Fibroblast of skin of right biceps (primary cell): ENCODE data around the gene VSNL1.

ENCODE experiments used
- DNase-seq: peaks from one replicate; pipeline ENCODE4 v3.0.0-alpha.2; 2013

VSNL1 gene

DNA sequence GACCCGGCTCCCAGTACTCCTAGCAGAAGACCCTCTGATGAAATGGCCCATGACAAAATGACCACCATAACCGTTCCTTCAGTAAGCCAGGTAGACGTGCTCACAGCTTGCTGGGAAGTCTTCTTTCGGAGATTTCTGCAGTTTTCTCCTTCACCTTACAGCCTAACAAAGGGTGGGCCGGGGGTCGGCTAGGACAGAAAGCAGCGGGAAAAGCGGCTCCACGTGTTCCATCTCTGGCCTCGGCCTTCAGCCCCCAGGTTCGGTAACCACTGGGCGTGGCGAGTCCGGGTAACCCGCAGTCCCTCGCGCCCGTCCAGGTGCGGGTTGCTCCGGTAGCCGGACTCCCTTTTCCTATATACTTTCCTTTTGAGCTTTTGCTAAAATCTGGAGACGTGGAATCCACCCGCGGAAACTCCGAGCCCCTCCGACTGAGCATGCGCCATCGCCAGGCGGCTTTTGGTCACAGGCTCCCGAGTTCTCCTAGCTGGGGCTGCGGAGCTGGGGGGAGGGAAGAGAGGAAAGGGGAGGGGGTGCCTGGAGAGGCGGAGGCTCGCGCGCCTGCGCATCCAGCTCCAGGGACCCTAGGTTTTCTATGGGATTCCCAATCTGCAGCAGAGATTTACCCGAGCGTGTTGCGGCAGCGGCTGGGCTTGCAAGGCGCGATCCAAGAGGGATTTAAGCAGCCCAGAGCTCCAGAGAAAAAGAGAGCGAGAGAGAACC lies at the start of gene VSNL1:
Gene VSNL1 (plus strand): TSS at position 604 of the 720 bp plus-strand sequence. CDS start 51,379 bp downstream, outside the sequence.
- peak; percentile 95 for DNase-seq

DNA sequence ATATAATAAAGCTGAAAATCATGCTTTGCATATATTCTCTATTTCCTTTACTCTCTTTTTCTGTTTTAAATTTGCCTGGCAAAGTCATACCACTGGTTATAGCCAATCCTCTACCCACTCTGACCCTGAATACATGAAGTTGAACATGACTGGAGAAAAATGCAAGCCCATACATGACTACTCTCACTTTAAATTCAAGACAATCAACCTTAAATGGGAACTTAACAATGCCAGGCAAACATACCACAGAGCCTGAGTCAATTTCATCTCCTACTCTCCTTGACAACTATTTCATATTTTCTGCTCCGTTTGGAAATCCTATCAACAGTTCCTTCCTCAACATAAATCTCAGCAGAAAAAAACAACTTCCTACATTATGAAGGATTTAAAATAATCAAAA lies 44.9 kb upstream of the VSNL1 start:
- no peak for DNase-seq

DNA sequence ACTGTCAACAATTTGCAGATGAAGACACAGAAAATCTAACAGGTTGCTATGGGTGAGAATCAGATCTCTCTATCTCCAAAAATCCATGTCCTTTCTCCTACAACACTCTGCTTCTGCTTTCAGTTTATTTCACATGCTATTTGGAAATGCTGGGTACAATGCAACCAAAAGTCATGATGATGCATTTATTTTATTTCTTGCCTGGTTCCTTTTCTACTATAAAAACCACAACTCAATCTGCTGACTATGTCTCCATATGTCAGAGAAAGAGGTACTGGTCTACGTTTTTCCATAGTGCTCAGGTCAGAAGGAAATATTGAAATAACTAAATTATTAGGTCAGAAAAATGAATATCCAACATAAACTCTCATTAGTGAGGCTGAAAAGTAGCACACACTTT lies 42.8 kb upstream of the VSNL1 start:
- DNase-seq = no peak

DNA sequence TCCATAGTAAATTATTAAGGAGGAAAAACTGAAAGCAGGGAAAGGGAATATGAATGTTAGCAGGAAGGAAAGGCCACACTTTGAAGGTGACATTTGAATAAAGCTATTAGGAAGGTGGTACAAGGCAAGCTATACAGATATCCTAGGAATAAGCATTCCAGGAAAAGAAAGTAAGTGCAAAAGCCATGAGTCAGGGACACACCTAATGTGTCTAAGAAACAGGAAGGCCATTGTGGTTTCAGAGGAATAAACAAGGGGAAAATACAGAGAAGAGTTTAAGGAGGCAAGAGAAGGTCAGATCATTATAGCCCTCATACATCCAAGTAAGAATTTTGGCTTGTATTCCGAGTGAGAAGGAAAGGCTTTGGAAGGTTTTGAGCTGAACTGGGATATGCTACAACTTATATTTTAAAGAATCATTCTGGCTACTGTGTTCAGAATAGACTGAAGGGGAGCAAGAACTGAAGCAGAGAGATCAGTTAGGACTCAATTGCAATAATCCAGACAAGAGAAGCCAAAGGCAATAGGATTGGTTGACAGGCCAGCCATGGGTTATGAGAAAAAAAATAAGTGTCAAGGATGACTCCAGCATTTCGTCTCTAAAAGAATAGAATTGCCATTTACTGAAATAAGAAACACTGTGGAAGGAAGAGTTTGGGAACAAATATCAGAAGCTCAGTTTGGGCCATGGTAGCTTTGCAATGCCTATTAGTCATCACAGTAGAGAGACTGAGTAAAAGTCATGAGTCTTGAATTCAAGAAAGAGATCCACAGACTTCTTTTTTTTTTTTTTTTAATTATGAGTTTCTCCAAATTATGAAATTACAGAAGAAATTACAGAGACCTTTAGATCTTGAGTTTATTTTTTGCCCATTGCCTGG lies 33.5 kb upstream of the VSNL1 start:
- DNase-seq = peak; percentile 3

DNA sequence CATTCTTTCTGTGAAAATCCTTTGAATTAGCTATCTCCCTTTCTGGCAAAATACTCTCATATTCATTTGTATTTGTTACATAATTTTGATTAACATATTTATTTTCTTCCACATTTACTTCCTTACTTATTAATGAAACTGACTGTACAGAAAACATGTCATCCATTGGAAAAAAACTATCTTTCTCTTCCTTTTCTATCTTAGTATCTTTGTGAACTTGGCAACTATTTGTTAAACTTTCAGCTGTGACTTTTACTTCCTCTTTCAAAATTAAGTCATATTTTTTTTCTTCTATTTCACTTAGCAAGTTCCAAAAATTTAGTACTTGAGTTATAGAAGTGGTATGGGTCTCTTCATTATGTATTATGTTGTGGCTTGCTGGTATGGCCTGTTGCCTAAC lies 24.8 kb upstream of the VSNL1 start:
- peak; percentile 10 for DNase-seq

DNA sequence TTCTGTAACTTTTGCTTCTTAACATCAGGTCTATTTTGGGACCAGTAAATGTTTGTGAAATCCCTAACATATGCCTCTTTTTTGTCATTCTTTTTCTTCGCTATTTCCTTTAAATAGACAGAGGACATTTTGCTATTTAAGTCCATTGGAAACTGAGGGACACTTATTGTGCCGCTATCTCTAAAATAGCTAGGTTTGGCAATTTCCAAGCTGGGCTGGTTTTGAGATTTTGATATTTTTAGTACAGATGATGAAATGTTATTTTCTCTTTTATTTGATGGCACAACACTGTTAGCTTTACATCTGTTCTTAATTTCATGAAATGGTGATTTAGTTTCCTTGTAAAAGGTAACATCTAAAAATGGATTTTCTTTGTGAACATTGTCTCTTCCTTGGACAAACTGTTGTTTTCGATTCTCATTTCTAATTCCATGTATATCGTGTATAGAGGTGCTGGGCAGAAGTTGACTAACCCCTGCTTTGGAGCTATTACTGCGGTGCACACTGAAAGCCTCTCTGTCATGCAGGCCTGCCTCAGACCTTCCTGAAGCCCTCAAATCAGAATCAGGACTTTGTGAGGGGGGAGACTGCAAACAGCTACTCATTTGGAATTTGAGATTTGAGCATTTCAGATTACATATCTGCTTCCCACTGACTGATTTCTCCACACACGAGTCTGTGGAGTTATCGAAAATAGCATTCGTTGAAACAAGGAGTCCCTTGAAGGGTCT lies 22.9 kb upstream of the VSNL1 start:
- peak; percentile 30 for DNase-seq

DNA sequence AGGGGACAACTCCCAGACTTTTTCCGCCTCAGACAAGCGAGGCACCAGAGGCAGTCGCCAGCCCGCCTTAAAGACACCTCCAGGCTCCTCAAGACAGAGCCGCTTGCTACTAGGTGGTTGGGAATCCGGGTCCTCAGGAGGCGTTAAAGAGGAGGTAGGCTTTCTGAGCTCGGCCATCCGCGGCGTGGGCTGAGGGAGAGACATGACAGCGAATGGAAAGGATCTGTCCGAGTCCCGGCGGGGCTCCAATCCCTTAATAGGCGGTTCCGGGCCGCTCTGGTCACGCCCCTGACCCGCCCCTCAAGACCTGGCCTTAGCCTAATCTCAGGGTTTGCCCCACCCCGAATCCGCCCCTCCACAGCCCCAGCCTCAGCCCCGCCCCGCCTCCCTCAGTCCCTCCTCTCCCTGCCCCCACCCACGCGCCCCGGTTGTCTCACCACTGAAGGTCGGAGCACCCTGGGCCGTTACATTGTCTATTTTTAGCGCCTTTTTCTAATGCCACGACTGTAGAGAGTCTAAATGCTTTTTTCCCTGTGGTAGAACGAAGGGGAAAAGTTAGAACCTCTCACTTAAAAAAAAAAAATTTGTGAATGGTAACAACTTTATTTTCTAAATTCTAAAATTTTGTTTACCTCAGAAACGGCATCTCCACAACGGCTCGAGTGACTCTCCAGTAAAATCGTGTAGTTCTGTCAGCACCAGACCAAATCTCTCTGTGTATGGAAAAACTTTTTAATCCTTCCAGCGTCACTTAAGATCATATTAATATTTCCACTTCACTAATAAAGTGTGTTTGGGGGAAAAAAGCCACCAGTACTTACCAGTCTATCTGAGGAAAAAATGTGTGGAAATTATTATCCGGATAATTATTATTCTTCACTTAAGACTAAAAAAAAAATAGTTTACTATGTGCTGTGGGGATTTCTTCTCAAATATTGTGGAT lies 22.0 kb upstream of the VSNL1 start, which contains the start of gene RAD51AP2:
Gene RAD51AP2 (minus strand): TSS at position 229 of the 943 bp plus-strand sequence. CDS start 25 bp downstream, at position 204.
- peak; percentile 90 for DNase-seq

DNA sequence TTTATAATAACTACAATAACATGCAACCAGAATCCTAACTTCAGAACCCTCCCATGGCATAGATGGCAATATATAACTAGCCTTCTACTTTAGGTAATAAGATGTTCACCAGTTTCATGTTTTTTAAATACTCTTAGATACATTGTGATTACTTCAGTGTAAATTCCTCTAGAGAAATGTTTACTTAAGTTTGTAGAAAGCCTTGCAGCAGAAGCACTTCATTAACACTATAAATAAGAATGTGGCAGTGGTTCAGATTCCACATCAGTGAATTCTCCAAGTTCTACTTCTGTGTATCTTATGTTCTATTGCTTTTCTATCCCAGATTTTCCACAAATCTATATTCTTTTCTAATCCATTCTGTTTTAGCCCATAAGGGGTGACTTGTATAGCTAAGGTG lies 21.0 kb upstream of the VSNL1 start:
- no peak for DNase-seq

DNA sequence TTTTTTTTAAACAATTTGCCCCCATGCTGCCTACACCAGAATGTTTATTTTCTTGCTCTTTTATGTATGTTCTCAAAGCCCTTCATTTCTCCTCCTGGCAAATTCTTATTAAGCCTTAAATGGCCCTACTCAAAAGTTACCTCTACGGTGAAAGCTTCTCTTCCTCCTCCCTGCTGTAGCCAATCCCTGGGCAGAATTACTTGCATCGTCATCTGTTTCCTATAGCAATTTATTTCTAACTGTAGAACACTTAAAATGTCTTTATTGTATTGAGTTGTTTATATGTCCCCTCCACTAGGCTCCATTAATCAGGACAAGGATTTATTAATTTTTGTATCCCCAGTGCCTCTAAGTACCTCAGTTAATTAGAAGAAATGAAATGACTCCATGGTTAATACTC lies 19.7 kb upstream of the VSNL1 start:
- no peak for DNase-seq

DNA sequence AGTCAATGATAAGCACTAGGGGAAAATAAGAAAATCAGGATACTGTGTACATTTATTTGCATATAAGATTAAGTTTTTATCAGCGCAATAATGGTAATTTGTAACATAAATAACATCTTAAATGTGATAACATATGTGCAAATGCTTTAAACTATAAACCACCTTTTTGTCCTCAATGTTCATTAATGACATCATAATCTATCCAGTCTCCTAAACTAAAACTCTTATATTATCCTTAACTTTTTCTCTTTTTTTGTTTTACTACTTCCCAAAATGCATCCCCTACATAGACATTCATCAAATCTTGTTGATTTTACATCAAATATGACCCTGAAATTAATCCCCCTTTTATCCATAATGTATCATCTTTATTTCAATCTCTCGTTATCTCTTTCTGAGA lies 18.9 kb upstream of the VSNL1 start:
- DNase-seq = no peak

DNA sequence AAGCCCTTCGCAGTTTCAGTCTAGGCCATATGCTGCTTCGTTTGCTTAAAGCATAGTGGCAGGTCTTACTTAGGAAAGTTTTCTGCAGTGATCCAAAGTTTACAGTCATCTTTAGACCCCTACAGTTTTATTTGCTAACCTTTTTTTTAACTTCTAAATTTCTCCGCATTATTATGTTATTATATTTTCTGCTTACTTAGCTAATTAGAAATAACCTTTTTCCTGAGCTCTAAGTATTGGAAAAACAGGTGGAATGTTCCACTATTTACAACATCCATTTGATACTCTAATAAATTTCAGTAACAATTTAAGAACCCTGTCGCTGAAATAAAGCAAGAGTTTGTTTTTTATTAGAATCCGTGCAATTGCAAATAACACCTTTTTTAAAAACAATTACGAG lies 18.2 kb upstream of the VSNL1 start:
- no peak for DNase-seq

DNA sequence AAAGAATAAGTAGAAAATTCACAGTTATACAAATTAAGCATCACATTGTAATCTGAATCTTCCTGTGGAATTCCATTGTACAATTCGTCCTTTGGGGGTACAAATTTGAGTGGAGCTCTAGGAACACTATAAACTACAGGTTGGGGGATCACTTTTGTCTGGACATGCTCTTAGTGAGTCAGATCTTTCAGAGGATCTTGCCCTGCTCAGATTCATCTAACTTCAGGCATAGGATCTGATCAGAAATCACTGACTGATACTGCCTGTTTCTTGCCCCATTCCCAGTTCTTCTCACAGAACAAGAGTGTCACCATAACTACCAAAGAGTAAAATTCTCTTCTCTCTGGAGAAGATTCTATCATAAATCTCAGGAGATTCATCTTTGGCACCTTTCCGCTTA lies 10.7 kb upstream of the VSNL1 start:
- no peak for DNase-seq

DNA sequence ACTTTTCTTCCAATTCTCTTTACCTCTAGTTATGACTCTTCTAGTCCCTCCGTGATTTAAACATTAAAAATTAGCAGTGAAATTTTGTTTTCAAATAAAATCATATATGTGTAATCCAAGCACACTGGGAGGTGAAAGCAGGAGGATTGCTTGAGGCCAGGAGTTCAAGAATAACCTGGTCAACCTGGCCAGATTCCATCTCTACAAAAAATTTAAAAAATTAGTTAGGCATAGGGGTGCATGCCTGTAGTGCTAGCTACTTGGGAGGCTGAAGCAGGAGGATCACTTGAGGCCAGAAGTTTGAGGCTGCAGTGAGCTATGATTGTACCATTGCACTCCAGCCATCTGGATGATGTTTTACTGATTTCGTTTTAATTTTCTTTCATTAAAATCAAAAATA lies 7.0 kb upstream of the VSNL1 start:
- DNase-seq = no peak

DNA sequence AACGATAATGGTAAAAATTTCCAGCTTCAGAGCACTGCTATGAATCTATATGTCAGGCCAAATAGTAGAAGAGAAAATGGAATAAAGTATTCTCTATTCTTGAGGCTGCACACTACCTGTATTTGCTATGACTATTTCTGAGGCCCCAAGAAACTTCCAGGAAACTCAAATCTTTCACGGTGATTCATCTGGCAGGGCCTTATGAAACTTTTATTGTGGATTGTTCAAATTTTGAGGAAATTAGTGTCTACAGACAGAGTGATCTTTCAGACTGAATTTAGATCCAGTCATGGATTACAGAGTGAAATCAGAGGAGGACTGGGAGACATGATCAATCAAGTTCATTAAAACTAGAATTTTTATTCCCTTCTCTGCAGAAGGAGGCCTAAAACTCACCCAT lies 4.1 kb upstream of the VSNL1 start:
- DNase-seq = peak; percentile 51

DNA sequence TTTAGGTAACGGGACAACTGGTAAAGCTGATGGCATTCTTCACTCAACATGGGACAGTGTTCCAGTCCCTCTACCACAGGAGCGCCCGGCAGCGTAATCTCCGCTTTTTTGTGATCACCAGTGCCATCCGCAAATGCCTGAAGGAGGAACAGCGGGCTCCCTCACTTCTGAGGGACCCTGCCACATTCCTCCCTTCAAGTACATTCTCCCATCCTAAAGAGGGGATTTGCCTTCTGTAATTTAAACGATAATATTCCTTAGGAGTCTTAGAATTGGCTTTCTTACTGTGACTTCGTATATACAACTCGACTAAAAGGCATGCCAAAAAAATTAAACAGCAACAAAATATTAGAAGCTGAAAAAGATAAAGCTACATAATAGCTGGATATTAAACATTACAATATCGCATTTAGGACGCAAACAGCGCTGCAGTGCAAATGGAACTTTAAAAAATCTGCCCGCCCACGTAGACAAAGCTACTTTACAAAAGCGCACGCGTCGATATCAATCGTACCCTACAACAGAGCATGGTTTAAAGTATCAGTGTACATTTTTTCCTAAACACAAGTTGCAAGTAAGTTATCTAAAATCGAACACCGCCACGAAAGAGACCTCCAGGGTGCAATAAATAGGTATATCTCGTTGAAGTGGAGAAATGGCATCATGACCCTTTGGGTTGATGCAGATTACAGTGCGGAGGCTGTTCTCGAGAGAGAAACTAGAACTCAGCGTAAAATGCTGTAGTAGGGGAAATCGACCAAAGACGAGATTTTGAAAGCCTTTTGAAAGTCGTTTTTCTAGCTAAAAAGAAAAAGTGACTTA lies 2.3 kb upstream of the VSNL1 start:
- peak; percentile 28 for DNase-seq

DNA sequence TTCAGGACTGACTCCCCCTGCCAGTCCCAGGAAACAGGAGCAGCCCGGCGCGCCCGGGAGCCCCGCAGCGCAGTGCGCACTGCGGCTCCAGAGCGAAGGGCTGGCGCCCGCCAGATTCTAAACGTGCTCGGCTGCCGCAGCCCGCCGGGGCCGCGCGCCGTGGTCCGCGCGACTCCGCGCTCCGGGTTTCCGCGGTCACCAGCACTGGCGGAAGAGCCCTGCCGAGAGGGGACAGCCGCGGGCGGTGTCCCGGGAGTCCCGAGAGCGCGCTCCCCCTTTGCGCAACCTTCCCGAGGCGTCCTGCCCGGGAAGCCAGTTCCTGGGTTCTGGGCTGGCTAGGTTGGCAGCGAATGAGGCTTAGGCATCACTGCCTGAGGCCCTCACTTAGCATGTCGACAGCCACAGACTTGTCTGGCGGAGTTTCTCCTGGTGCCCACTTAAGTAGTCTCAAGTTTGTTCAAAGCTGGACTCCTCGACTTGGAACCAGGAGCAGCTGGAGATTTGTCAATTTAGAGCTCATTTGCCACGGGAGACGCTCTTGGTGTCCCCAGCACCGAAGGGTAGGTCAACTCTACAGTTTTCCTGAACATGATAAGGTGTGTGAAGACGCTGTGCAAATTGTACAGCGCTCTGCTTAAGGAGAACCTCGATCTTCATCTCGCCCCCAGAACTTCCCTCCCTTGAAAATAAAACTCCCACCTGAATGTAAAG lies 1.5 kb upstream of the VSNL1 start:
- peak; percentile 78 for DNase-seq

DNA sequence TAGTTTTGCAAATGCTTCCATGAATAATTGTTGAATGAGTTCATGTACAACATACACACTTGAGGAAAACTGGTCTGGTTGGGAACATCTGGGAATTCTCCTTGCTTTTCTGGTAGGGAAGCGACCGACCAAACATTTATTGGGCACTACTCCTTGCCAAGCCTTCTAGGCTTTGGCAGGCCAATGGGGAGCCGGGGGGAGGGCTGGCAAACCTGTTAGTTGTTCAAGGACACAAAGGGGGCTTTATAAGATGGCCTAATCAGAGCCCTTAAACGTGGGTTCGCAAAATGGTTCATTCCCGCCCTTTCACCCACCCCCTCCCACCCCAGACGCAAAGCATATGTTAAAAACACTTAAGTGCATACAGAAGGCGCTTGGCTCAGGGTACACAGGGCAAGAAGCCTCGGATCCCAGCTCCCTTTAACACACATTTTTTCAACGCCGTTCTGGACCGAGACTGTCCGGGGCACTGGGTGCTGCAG lies 844 bp upstream of the VSNL1 start:
- DNase-seq = peak; percentile 84

DNA sequence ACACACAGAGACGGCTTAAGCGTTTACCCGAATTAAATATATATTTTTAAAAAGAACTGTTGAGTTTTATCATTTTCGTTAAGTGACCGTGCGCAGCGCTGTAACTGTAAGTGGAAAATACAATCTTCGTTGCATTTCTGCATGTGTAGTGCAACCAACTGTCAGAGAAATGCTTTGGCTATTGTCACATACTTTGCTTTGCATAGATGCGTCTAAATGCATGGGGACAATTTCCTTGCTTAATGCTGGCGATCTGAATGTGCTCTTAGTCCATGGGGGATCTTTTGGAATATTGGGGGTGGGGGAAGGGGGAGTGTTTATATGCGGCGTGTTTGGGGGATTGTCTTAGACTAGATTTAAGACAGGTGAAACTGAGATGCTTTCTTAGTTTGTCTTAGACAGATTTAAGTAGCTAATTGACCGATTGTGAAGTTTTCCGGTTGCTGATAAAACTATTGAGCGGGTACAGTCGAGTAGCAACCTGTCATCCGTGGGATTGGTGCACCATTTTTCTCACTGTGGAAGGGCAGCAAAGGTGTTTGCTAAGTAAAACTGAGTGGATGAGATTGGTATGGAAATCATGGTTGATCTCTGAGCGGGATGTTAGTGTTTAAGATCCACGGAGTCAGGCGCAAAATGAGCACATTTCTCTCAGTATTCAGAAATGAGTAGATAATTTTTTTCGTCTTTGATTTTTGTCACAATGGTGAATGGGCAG lies 476 bp downstream of the VSNL1 start:
- no peak for DNase-seq

DNA sequence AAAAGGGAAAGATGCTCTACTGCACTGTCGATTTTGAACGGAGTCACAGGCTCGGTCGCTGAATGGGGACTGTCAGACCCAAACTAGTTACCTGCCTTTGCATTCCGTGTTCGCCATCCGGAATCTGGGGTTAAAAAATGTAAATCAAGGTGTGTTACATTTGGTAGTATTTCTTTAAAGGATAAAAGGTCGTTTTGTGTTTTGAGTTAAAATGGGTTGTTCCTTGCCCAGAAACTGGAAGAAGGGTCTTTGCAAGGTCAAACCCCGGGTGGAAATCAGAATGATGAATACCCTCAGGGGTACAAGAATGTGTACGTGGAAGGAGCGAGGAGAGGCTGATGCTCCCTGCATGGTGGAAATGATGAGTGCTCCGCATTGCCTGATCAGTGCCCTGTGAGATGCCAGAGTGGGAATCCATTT lies 1.0 kb downstream of the VSNL1 start:
- no peak for DNase-seq

DNA sequence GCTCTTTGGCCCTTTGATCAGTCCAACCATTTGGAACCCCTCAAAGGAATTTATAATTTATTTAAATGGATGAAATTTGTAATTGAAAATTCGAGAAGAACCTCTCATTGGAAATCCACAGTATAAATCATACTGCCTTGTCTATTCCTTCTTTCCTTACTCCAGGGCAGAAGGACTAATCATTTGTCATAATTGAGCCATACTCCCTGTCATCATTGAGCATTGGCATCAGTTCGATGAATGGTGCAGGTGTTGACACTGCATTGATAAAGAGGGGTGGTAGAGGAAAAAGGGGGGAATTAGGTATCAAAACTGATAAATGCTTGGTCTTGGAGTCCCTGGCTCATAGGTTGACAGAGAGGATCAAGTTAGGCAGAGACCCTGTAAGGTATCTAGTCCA lies 2.0 kb downstream of the VSNL1 start:
- DNase-seq = no peak
